NCI-H460 (cell line): ENCODE data around the gene TGFBR3. TPM values are rescaled to one million over a fixed set of nuclear protein-coding genes. Genes with fewer than 3 reads are reported as not detected.

ENCODE experiments used
- DNase-seq: peaks from one replicate; pipeline ENCODE4 v3.0.0-alpha.2; 2016; ENCODE audit warnings: low read depth; ENCODE audit errors: extremely low read depth
- total RNA-seq: library from RNA; depleted of rRNA; stranded (reverse); fragments of >200 nt; shearing (Covaris generic); gene quantifications from 2 replicates; pipeline ENCODE4 v1.2.3, GENCODE V29; 2014

TGFBR3 gene
- total RNA-seq, 1 experiment from 2014 or later, result 11.3 TPM

- no peak for DNase-seq
Measured at GRCh38 chr1:91699339-91699974, 186.5 kb downstream of the TGFBR3 start.

DNA sequence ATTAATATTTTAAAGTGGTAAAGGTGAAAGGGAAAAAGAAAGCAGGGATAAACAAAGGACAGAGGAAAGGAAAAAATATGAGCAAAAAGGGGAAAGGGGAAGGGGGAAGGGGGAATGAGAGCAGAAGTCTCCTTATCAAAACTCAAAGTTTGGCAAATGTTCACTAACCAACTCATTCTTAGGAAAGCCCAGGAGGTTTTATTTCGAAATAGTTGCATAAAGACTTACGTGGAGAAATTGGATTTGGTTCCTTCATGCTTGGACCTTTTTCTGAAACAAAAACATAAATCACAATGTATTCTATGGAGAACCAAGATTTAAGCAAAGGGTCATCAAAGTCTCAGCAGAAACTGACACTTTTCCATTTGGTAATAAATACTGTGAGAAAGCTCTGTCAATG lies 188.1 kb downstream of the TGFBR3 start:
- no peak for DNase-seq

DNA sequence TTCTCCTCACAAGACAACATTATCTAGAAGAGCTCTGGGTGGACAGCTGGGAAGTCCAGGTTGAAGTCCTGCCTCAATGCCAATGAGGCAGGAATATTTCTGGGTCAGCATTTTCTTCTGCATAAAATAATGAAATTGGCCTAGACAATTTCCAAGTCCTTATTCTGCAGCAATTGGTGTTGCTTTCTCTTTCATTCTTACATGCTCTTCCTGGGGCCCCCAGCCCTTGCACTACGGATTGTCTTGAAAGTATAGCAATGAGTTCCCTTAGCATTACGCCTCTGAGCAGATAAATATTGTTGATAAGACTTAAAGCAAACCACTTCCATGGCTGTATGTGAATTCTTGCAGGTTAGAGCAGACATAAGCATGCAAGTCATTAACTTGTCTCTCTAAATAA lies 188.5 kb downstream of the TGFBR3 start:
- no peak for DNase-seq

- DNase-seq, result no peak
Measured at GRCh38 chr1:91696321-91696720, 189.6 kb downstream of the TGFBR3 start.

GRCh38 chr1:91693557-91693956 lies 192.4 kb downstream of the TGFBR3 start:
- DNase-seq, result no peak

DNA sequence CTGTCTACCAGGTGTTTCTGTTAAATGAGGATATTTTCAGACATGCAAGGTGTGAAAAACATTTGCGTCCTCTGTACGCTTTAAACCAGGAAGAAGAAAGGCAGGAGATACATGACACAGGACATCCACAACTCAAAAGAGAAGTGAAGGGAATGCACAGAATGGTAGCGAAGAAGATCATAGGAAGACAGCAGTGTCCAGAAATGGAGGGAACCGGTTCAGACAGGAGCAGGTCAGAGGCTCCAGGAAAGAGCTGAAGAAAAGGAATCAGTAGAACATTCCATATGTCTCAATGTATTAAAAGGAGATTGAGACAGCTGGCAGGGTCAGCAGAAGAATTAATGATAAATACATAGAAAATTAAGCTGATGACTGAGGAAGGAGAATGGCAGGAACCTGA lies 194.4 kb downstream of the TGFBR3 start:
- DNase-seq, result no peak

GRCh38 chr1:91689641-91690481 lies 196.1 kb downstream of the TGFBR3 start:
- no peak for DNase-seq

- DNase-seq, result no peak
Measured at GRCh38 chr1:91687452-91687851, 198.5 kb downstream of the TGFBR3 start.

GRCh38 chr1:91685994-91686393 lies 200.0 kb downstream of the TGFBR3 start:
- DNase-seq, result no peak

DNA sequence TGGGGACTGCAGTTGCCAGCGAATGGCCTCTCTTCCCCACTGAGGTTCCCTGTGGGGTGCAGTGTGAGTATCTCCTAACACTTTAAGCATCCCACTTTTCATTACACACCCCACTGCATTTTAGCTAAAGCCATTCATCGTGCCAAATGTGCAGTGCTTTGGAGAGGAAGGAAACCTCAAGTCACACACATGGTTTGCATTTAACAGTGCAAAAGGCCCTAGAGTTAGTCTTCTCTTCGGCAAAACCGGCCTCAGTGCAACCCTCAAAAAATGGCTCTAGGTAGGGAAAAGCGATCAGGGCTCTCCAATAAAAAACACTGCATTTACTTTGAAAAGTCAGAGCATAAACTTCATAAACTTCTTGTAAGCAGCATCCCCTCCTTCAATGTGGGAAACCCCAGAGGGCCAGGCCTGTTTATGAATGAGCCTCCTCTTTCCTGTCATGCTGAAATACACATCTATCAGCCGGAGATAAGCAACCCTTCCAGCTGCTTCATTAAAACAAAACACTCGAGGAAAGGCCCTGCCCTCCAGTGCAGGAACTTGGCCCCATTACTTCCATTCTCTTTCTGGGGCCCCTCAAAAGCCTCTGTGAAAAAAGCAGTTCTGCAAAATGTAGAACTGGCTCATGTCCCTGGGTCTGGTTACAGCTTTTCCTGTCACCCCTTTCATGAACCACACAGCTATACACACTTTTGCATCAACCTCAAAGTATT lies 201.3 kb downstream of the TGFBR3 start:
- no peak for DNase-seq

GRCh38 chr1:91683598-91683951 lies 202.4 kb downstream of the TGFBR3 start:
- no peak for DNase-seq

DNA sequence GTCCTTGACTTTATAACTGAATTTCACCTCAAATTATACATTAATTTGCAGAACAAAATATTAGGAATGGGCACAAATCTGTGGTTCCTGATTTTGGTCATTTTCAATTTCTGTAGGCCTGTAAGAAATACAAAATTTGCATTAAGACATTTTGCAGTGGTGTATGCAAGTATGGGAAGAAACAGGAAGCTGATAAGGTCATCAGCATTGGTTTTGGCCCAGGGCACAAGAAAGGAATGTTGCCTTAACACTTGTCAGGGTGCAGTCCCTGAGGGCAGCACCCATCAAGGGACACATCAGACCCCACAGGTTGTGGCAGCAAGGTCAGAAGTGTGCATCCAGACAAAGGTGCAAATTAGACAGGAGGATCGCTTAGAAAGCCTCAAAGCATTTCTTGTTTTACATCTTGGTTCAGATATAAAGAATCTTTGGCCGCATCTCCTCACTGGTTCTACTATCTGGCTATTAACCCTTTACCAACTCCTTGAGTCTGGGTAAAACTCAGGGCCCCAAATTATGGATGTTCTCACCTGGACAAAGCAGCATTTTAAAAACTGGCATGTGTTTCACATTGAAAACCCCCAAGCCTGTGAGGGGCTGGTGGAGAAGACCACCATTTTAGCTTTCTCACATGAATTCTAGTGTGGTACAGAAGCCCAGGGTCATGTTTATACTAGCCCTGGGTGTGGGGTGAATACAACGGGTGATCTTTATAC lies 202.9 kb downstream of the TGFBR3 start:
- no peak for DNase-seq

DNA sequence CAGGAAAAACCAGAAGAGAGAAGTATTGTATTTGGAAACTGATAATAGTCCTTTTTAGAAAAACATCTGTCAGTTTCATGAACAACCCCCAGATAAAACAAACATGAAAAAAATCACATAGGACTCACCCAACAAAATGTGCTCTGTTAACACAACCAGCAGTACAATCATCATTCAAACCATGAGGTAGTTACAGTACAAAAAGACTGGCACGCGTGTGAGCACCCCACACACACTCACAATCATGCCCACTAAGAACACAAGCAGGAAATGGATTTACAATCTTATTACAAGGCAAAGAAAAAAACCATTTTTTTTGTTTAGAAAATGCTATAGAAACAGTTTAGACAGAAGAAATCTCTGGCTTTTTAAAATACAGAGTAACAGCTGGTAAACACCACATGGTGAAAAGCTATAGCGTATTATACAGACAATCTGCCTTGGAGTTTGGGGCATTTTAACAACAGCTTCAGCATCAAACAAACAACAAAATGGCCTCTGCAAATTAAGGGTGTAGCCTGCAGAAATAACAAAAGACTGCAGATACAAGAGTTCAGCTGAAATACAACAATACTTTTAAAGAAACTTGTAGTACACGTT lies 205.3 kb downstream of the TGFBR3 start:
- DNase-seq, result no peak

DNA sequence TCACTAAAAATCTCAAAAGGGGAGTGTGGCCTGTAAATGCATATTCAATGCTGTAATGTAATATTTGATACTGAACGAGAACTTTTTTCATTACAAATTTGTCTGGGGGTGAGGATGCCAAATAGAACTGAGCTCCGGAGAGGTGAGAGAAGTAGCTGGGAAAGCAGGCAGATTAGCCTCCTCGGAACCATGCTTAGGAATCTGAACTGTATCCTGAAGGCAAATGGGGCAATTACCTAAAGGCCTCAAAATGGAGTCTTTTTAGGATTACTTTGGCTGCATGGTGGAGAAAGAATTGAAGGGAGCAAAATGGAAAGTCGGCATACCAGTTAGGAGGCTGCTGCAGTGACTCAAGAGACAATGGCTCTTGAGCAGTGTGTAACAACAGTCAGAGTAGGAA lies 206.5 kb downstream of the TGFBR3 start:
- no peak for DNase-seq

GRCh38 chr1:91676030-91676429 lies 209.9 kb downstream of the TGFBR3 start:
- no peak for DNase-seq

GRCh38 chr1:91674107-91674506 lies 211.8 kb downstream of the TGFBR3 start:
- no peak for DNase-seq

GRCh38 chr1:91673613-91674012 lies 212.3 kb downstream of the TGFBR3 start:
- no peak for DNase-seq

DNA sequence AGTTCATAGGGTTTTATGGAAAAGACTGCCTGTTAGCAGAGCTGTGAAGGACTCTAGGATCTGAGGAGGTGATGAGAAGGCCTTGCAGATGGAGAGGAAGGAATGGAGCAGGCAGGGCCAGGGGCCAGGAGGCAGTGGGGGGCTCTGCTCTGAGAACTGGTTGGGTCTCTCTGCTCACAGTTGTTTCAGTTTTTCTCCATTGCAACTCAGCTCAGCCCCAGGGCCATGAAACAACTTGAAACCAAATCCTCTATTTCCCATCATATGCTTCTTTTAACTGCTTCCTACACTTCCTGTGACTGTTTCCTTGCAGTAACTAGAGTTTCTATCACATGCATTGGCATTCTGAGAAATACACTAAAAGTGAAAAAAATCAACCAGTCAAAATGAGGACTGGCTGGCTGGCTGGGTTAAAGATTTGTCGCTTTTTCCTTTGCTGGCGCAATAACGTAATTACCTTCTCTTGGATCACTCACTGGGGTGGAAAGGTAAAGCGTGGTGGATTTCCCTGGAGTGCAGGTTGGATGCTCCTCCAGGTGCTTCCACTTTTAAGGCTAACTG lies 213.3 kb downstream of the TGFBR3 start:
- no peak for DNase-seq

DNA sequence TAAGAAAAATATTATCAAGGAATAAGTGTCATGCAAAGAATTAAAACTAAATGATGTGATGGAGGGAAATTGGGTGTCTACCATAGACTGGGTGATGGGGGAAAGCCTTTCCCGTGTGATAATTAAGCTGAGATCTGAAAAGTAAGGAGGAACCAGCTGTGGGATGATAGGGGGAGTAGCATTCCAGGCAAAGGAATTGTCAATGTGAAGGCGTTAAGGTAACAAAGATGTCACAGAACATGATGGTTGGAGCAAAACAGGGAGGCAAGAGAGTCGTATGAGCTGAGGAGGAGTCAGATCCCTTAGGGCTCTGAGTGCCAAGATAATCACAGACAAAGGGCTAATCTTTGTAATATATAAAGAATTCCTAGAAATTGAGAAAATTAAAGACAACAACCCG lies 215.2 kb downstream of the TGFBR3 start:
- DNase-seq, result no peak

GRCh38 chr1:91669584-91670350 lies 216.2 kb downstream of the TGFBR3 start:
- DNase-seq, result no peak
